Breast epithelium (tissue), 4 donors: Measurements from ENCODE around the gene EHMT2. TPM values are rescaled to one million over a fixed set of nuclear protein-coding genes. Genes with fewer than 3 reads are reported as not detected.

Experiments
- DNase-seq, 2 donors: peaks; one replicate each; pipeline ENCODE4 v3.0.0-alpha.2; 2019; ENCODE audit warnings: low spot score in 2 of 2
- H3K27ac ChIP-seq, 2 donors: fragments of 200-600 bp; sonication (generic) in 1 of 2; one replicate each; pipeline ENCODE4 v1.5.1; 2016 to 2019; ENCODE audit warnings: mild to moderate bottlenecking in 1 of 2
- H3K27me3 ChIP-seq, 2 donors: fragments of 200-600 bp; sonication (generic) in 1 of 2; one replicate each; pipeline versions ENCODE4 v1.5.1 to v1.6.0; 2017 to 2019; ENCODE audit warnings: control low read depth in 1 of 2, mild to moderate bottlenecking in 1 of 2
- H3K36me3 ChIP-seq: fragments of 200-600 bp; one replicate; pipeline ENCODE4 v1.5.1; 2019
- H3K4me1 ChIP-seq, 2 donors: fragments of 200-600 bp; sonication (generic); one replicate each; pipeline ENCODE4 v1.5.1; 2016 to 2019; ENCODE audit warnings: control low read depth in 1 of 2
- H3K4me3 ChIP-seq, 3 donors: fragments of 200-600 bp; sonication (generic); 1 replicate in 2 of 3; 2 replicates in 1 of 3; pipeline ENCODE4 v1.5.1; 2016 to 2019; ENCODE audit warnings: mild to moderate bottlenecking in 3 of 3, moderate library complexity in 2 of 3
- H3K9me3 ChIP-seq, 2 donors: fragments of 200-600 bp; sonication (generic) in 1 of 2; one replicate each; pipeline ENCODE4 v1.5.1; 2016 to 2019; ENCODE audit warnings: control low read depth in 1 of 2
- POLR2A ChIP-seq: fragments of 450-650 bp; IDR thresholded peaks from one replicate; pipeline ENCODE4 v1.6.1; 2016; ENCODE audit warnings: antibody characterized with exemption, mild to moderate bottlenecking, moderate library complexity
- POLR2AphosphoS5 ChIP-seq, 3 donors: sonication (generic); formaldehyde crosslinking; IDR thresholded peaks; one replicate each; pipeline ENCODE4 v1.6.1; 2017; ENCODE audit warnings: antibody characterized with exemption in 3 of 3
- intact Hi-C: fragments of 100-400 bp; cut with DNase I; formaldehyde crosslinking; loops from one replicate; pipeline ENCODE4 v1.15.1; 2023; ENCODE audit warnings: low total_unique reads
- total RNA-seq, 3 donors: library from RNA; depleted of rRNA; stranded (reverse); fragments of >200 nt; gene quantifications; one replicate each; pipeline ENCODE4 v1.1.0, GENCODE V29; 2016
- TF ChIP-seq, protein P1 (sequence below), 3 donors: fragments of 450-650 bp; IDR thresholded peaks; one replicate each; pipeline ENCODE4 v1.5.1; 2016 to 2017; ENCODE audit warnings: antibody characterized with exemption in 3 of 3, mild to moderate bottlenecking in 3 of 3, moderate library complexity in 3 of 3

The EHMT2 gene
- total RNA-seq, 3 donors from 2014 or later: 34.6 to 37.5 (median 37.0) TPM

DNA sequence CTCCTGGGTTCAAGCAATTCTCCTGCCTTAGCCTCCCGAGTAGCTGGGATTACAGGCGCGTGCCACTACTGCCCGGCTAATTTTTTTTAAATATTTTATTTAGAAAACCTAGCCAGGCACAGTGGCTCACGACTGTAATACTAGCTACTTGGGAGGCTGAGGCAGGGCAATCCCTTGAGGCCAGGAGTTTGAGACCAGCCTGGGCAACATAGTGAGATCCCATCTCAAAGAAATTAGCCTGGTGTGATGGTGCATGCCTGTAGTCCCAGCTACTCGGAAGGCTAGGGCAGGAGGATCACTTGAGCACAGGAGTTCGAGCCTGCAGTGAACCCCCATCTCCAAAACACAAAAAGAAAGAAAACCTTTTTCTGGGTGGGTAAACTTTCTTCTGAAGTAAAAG lies 21.1 kb downstream of the EHMT2 start:
- intact Hi-C loops: no loop called here
- H3K9me3 ChIP-seq: no peaks in the 10 kb centered on the region
- H3K36me3 ChIP-seq: peaks cover 8% of the 10 kb centered on the region
- no peak overlapping the region for H3K4me3 ChIP-seq
- no peaks in the 10 kb centered on the region for H3K4me1 ChIP-seq
- TF ChIP-seq POLR2AphosphoS5 (IDR thresholded peaks at IDR 0.05): no peak
- no peak for TF ChIP-seq POLR2A
- TF ChIP-seq, protein P1, sequence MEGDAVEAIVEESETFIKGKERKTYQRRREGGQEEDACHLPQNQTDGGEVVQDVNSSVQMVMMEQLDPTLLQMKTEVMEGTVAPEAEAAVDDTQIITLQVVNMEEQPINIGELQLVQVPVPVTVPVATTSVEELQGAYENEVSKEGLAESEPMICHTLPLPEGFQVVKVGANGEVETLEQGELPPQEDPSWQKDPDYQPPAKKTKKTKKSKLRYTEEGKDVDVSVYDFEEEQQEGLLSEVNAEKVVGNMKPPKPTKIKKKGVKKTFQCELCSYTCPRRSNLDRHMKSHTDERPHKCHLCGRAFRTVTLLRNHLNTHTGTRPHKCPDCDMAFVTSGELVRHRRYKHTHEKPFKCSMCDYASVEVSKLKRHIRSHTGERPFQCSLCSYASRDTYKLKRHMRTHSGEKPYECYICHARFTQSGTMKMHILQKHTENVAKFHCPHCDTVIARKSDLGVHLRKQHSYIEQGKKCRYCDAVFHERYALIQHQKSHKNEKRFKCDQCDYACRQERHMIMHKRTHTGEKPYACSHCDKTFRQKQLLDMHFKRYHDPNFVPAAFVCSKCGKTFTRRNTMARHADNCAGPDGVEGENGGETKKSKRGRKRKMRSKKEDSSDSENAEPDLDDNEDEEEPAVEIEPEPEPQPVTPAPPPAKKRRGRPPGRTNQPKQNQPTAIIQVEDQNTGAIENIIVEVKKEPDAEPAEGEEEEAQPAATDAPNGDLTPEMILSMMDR (IDR thresholded peaks at IDR 0.05): no peak
- no peak overlapping the region for H3K27ac ChIP-seq
- DNase-seq: no peak
- H3K27me3 ChIP-seq: no peaks in the 10 kb centered on the region

DNA sequence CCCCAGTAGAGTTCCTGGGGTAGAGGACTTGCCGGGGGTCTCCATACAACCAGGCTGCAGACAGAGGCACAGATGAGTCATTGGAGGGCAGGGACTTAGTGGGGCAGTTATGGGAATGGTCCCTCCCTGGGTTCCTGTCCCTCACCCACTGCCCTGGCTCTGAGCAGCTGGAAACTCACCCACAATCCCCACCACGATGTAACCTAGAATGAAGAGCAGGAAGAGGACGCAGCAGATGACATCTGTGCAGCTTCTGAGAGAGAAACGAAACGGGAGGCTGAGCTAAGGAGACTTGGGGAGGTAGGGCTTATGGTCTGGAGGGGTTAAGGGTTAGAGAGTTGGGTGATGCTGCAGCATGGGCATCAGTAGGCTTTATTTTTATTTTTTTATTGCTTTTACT lies 21.6 kb downstream of the EHMT2 start:
- no peak for DNase-seq
- Histone ChIP-seq H3K36me3 (peaks cover 4% of the 10 kb centered on the region), H3K27ac (no peak overlapping the region), H3K9me3 (no peaks in the 10 kb centered on the region), H3K27me3 (no peaks in the 10 kb centered on the region), H3K4me1 (no peaks in the 10 kb centered on the region), H3K4me3 (no peak overlapping the region)
- intact Hi-C loops: no loop called here
- TF ChIP-seq, protein P1 (IDR thresholded peaks at IDR 0.05): no peak
- TF ChIP-seq POLR2A (no peak), POLR2AphosphoS5 (IDR thresholded peaks at IDR 0.05) (no peak)

GRCh38 chr6:31874836-31875572 lies 22.5 kb downstream of the EHMT2 start:
- DNase-seq: no peak
- H3K4me1 ChIP-seq: no peaks in the 10 kb centered on the region
- no peak overlapping the region for H3K27ac ChIP-seq
- intact Hi-C loops: no loop called here
- H3K4me3 ChIP-seq: no peak overlapping the region
- no peaks in the 10 kb centered on the region for H3K27me3 ChIP-seq
- TF ChIP-seq, protein P1 (IDR thresholded peaks at IDR 0.05): no peak
- no peak for TF ChIP-seq POLR2A
- TF ChIP-seq POLR2AphosphoS5 (IDR thresholded peaks at IDR 0.05): no peak
- H3K9me3 ChIP-seq: no peaks in the 10 kb centered on the region
- H3K36me3 ChIP-seq: no peaks in the 10 kb centered on the region

DNA sequence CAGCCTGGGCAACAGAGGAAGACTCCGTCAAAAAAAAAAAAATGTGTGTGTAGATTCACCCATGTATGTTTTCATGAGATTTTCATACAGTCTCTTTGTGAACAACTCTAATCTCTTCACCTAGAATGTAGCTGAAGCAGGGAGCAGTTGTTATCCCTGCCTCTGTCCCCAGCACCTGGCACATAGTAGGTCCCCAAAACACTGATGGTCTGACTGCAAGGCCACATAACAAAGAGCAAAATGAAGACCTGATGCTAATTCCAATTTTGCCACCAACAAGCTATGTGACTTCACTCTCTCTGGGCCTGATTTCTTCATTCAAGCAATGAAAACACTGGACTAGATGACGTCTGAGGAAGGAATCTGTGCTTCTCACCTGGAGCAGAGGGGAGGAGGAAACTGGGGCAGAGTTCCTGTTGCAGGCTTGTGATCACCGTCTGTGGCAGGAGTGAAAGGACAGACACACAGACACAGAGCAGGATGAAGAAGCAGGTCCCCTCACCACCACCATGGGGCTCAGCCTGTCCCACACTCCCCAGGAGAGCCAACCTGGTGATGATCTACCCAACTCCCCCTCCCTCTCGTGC lies 23.3 kb downstream of the EHMT2 start:
- H3K4me1 ChIP-seq: no peaks in the 10 kb centered on the region
- no peak overlapping the region for H3K27ac ChIP-seq
- H3K27me3 ChIP-seq: no peaks in the 10 kb centered on the region
- no peak overlapping the region for H3K4me3 ChIP-seq
- intact Hi-C loops: no loop called here
- H3K9me3 ChIP-seq: no peaks in the 10 kb centered on the region
- DNase-seq: no peak
- H3K36me3 ChIP-seq: no peaks in the 10 kb centered on the region
- no peak for TF ChIP-seq POLR2AphosphoS5 (IDR thresholded peaks at IDR 0.05)
- no peak for TF ChIP-seq POLR2A

DNA sequence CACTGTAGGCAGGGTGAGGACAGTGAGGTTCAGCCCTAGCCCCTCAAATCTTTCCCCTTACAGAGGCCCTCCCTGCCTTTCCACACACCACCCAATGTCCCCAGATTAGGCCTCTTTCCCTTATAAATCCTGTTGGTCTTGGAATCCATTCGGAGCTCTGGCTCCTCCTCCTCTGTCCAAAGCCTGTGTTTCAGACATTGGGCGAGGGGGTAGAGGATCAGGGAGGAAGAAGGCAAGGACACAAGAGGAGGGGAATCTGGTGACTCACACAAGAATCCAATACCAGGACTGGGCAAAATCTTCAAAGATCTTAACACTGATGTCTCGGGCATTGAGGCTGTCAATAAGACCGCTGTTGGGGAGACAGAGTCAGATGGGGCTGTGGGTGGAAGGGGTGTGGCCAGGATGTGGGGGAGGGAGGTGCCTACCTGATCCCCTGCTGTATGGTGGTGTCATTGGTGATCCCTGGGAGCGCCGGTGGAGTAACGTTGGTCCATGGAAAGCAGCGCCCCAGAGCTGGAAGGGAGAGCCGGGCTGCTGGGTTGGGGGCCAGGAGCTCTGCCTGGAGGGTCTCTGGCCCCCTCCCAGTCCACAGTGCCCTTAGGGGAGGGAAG lies 26.3 kb downstream of the EHMT2 start:
- TF ChIP-seq POLR2A (no peak), POLR2AphosphoS5 (IDR thresholded peaks at IDR 0.05) (no peak)
- TF ChIP-seq, protein P1 (IDR thresholded peaks at IDR 0.05): no peak
- DNase-seq: no peak
- H3K27ac ChIP-seq: no peak overlapping the region
- no peaks in the 10 kb centered on the region for H3K9me3 ChIP-seq
- intact Hi-C loops: no loop called here
- H3K4me1 ChIP-seq: no peaks in the 10 kb centered on the region
- no peak overlapping the region for H3K4me3 ChIP-seq
- no peaks in the 10 kb centered on the region for H3K36me3 ChIP-seq
- H3K27me3 ChIP-seq: no peaks in the 10 kb centered on the region
